Muscle layer of colon (tissue), 2 donors: ENCODE data around the gene PEF1.
"Not testable (repeated sequence)": the region's sequence is repeated elsewhere in the genome, so short reads cannot be mapped to it uniquely, and the experiment has no call there.

ENCODE experiments used
- H3K27ac ChIP-seq: one replicate; pipeline ENCODE4 v1.7.0; 2013; ENCODE audit warnings: low read depth, mild to moderate bottlenecking, low read length, moderate library complexity
- H3K27me3 ChIP-seq, 2 donors: one replicate each; pipeline ENCODE4 v1.7.0; 2013; ENCODE audit warnings: low read length in 2 of 2, mild to moderate bottlenecking in 2 of 2; ENCODE audit not compliant: insufficient read depth in 2 of 2, control insufficient read depth in 1 of 2
- H3K36me3 ChIP-seq: one replicate; pipeline ENCODE4 v1.7.0; 2013; ENCODE audit warnings: mild to moderate bottlenecking, low read length; ENCODE audit not compliant: insufficient read depth
- H3K4me1 ChIP-seq: one replicate; pipeline ENCODE4 v1.7.0; 2013; ENCODE audit warnings: mild to moderate bottlenecking, low read length; ENCODE audit not compliant: insufficient read depth
- H3K4me3 ChIP-seq, 2 donors: one replicate each; pipeline ENCODE4 v1.7.0; 2013; ENCODE audit warnings: low read length in 2 of 2, low read depth in 1 of 2, mild to moderate bottlenecking in 1 of 2, moderate library complexity in 1 of 2
- H3K9ac ChIP-seq: one replicate; pipeline ENCODE4 v1.7.0; 2013; ENCODE audit warnings: low read length
- H3K9me3 ChIP-seq: one replicate; pipeline ENCODE4 v1.7.0; 2013; ENCODE audit warnings: mild to moderate bottlenecking, low read length
- donor health status: abdominal sarcoma.
- donor health status: Adenocarcinoma of cecum.

Gene PEF1

DNA sequence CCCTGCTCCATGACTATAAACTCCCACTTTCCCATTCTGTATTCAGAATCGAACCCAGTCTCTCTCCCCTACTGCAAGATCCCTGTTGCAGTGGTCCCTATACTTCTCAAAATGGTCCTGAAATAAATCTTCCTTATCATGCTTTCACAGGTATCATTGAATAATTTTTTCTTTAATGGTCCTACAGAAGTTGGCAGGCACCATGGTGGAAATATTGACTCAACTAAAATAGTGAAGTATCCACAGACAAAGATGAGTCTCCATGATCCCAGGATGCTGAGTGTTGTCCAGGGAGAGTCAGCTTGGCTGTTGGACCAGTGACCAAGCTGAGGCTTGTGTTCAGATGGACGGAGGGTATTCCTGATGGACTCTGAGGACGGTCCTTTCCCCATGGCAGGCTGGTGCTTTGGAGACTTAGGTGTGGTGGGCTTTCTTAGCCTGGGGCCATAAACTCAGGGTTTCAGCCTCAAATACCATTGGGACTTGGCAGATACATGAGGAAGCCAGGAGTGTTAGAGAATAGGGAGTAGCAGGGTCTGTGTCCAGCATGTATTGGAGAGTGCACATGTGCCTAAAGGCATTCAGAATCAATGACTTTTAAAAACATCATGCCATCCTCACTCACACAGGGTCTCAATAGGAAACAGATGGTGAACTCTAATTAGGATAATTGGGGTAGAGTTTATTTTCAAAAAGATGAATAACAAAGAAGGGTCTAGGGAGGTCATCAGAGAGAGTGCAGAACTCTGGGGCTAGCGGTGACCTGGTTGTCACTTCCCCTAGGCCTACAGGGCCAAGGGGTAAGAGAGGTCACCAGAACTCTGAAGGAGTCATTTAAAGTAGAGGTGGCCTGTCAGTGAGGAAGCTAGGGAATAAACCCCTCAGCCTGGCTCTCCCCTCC lies 48.6 kb downstream of the PEF1 start:
- Histone ChIP-seq H3K9me3 (no peaks in the 10 kb centered on the region), H3K4me1 (peaks cover 16% of the 10 kb centered on the region), H3K27me3 (no peaks in the 10 kb centered on the region), H3K4me3 (no peak overlapping the region), H3K27ac (no peak overlapping the region), H3K36me3 (no peaks in the 10 kb centered on the region), H3K9ac (no peak overlapping the region)

DNA sequence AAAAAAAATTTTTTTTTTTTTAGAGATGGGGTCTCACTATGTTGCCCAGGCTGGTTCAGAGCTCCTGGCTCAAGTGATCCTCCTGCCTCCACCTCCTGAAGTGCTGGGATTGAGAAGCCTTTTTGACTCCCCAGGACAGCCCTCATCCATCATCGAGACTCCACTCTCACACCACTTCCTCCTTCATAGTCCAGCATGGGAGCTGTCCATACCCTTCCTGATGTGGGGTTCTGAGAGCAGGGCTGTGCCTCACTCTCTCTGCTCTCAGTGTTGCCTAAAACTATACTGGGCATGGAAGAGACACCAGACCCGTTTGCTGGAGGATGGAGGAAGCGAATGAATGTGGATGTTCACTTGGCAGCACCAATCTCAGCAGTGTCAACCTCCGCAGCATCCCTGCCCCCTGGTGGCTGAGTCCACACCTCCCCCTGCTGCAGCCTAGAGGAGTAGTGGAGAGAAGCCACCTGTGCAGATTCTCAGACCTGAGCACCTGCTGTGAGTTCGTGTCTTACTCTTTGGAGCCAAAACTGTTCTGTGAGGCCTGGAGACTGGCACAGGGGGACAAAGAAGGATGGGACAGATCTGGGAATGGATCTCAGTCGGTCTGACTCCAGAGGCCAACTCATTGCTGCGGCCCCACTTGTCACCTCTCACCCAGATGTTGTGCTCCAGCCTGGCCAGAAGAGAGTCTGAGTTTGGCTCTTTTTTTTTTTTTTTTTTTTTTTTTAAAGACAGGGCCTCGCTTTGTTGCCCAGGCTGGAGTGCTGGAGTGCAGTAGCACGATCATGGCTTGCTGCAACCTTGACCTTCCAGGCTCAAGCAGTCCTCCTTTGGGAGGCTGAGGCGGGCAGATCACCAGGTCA lies 50.7 kb downstream of the PEF1 start:
- no peaks in the 10 kb centered on the region for H3K36me3 ChIP-seq
- H3K27me3 ChIP-seq: no peaks in the 10 kb centered on the region
- no peaks in the 10 kb centered on the region for H3K9me3 ChIP-seq
- no peak overlapping the region for H3K27ac ChIP-seq
- no peak overlapping the region for H3K9ac ChIP-seq
- H3K4me1 ChIP-seq: peaks cover 16% of the 10 kb centered on the region
- no peak overlapping the region for H3K4me3 ChIP-seq

DNA sequence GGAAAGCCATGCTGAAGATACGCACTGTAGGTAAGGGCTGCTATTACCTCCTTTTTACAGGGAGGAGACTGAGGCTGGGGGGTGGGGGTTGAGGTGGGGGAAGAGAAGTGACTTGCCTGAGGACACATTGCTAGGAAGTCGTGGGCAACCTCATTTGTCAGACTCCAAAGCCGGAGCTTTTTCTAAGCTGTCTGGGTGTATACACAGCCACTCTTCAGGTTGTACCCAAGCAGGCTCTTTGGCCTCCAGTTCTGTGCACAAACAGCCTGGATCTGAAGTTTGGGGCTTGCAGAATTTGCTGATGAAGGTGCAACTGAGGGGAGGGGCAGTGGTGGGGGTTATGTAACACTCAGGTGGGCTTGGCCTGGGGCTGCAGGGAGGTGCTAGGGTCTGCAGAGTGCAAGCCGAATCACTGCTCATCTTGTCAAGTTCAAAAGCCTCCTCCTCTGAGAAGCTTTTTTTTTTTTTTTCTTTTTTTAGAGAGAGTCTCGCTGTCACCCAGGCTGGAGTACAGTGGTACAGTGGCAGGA lies 51.5 kb downstream of the PEF1 start:
- no peaks in the 10 kb centered on the region for H3K36me3 ChIP-seq
- H3K4me1 ChIP-seq: peaks cover 22% of the 10 kb centered on the region
- no peaks in the 10 kb centered on the region for H3K27me3 ChIP-seq
- H3K9me3 ChIP-seq: no peaks in the 10 kb centered on the region
- no peak overlapping the region for H3K9ac ChIP-seq
- no peak overlapping the region for H3K27ac ChIP-seq
- H3K4me3 ChIP-seq: no peak overlapping the region

DNA sequence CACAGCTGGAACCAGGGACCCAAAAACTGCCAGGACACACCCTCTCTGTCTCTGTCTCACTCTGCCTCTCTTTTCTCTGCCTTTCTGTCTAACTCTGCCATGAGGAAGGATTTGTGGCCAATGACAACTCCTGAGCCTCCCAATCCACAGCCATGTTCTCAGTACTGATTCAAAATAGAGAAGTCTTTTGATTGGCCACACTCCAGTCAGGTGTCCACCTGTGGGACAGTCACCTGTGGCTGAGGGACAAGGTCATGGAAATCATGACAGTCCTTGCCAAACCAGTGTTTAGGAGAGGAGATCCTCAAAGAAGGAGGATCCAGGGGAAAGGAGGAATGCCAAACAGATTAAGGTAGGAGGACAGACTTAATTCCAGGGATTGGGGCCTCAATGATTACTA lies 52.5 kb downstream of the PEF1 start:
- Histone ChIP-seq H3K9ac (peak overlapping the region; percentile 10), H3K27ac (peak overlapping the region; percentile 38), H3K36me3 (no peaks in the 10 kb centered on the region), H3K4me1 (peaks cover 32% of the 10 kb centered on the region), H3K9me3 (no peaks in the 10 kb centered on the region), H3K4me3 (no peak overlapping the region), H3K27me3 (no peaks in the 10 kb centered on the region)

DNA sequence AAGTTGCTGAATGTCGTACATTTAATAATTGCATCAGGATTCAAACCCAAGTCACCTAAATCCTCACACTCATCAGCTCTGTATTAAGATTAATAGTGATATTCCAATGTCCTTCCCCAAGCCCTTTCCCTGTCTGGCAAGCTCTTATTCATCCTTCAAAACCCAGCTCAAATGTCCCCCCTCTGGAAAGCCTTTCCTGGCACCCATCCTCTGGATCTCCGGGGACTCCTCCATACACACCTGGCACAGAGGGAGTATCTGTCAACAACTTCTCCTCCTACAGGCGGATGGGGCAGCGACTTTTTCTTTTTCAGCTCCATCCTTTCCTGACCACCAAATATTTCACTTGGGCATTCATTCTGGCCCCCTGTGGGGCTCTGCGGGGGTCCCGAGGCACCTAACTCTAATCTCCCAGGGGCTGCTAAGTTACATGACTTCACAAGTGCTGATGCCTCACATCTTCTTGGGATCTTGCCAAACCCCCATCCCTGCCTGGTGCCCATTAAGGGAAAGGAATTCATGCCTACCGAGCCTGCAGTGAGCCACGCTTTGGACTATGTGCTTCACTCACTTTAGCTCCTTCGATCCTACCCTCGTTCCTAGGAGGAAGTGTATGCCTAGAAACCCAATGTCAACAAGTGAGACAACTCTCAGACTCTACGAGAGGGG lies 53.1 kb downstream of the PEF1 start:
- H3K4me3 ChIP-seq: no peak overlapping the region
- H3K27me3 ChIP-seq: no peaks in the 10 kb centered on the region
- peaks cover 37% of the 10 kb centered on the region for H3K4me1 ChIP-seq
- peak overlapping the region; percentile 41 for H3K27ac ChIP-seq
- no peaks in the 10 kb centered on the region for H3K9me3 ChIP-seq
- peak overlapping the region; percentile 10 for H3K9ac ChIP-seq
- no peaks in the 10 kb centered on the region for H3K36me3 ChIP-seq

DNA sequence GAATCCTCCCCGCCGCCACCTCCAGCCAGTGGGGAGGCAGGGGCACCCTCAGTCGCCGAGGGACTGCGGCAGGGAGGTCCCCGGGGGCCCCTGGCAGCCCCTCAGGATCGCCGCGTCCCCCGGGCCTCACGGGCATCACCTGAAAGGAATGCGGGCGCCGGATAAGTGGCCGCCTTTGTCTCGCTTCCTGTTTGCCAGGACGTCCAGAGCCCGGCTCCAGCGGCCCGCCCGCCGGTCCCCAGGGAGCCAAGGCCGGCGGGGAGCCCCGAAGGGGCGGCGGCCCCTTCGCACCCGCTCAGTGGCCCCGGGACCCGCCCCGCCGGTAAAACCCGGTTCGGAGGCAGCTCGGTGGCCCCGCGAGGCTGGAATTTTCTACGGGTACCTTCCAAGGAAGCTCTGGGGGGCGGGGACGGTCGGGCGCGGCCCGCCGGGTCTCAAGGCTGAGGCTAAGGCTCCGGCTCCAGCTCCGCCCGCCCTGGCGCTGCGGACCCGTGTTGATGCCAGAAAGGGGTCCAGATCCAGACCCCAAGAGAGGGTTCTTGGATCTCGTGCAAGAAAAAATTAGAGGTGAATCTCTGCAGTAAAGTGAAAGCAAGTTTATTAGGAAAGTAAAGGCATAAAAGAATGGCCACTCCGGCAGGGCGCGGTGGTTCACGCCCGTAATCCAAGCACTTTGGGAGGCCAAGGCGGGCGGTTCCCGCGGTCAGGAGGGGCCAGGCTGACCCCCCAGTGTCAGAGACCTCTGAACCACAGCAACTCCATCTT lies 55.7 kb downstream of the PEF1 start:
- H3K9ac ChIP-seq: peak overlapping the region; percentile 59
- peaks cover 51% of the 10 kb centered on the region for H3K4me1 ChIP-seq
- no peaks in the 10 kb centered on the region for H3K9me3 ChIP-seq
- H3K27me3 ChIP-seq: no peaks in the 10 kb centered on the region
- H3K36me3 ChIP-seq: peaks cover 14% of the 10 kb centered on the region
- peak overlapping the region; percentile 45 to 49 for H3K4me3 ChIP-seq
- peak overlapping the region; percentile 89 for H3K27ac ChIP-seq

DNA sequence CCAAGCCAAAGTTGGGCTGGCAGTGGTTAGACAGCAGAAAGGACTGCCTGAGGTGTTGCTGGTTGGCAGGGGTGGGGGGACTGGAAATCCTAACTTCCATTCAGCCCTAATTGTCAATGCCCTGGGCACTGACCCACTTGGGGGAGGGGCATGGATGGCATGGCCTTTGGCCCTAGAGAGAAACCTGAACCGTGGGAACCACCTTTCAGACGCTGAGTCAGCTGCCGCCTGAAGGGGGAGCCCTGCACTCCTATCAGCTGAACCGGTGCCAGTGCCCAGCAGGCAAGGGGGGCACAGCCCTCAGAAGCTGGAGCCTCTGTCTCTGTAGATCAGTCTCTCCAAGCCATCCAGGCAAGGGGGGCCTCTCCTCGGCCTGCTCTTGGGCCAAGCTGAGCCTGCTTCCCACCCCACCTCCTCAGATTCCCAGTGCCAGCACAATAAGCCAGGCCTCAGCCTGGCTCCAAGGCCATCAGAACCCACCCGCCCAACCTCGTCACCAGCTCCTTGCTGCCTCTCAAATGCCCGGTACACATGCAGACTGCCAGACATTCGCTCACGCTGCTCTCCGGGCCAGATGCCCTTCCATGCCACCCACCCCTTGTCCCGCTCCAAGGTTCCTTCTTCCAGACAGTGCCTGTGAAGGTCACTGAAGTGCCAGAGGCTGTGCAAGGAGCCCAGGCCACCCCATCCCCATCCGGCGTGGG lies 56.8 kb downstream of the PEF1 start:
- no peaks in the 10 kb centered on the region for H3K9me3 ChIP-seq
- H3K36me3 ChIP-seq: peaks cover 24% of the 10 kb centered on the region
- H3K27ac ChIP-seq: peak overlapping the region; percentile 89
- H3K27me3 ChIP-seq: no peaks in the 10 kb centered on the region
- peaks cover 59% of the 10 kb centered on the region for H3K4me1 ChIP-seq
- peak overlapping the region in 1 of 2 donors; percentile 49 for H3K4me3 ChIP-seq
- H3K9ac ChIP-seq: peak overlapping the region; percentile 59

DNA sequence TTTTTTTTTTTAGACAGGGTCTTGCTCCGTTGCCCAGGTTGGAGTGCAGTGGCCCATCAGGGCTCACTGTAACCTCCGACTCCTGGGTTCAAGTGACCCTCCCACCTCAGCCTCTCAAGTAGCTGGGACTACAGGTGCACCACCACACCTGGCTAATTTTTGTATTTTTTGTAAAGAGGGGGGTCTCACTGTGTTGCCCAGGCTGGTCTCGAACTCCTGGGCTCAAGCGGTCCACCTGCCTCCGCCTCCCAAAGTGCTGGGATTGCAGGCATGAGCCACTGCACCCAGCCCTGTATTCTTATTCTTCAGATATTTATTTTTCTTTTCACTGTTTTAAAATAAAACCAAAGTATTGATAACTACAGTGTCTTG lies 57.4 kb downstream of the PEF1 start:
- Histone ChIP-seq H3K9ac (peak overlapping the region; percentile 41), H3K36me3 (peaks cover 26% of the 10 kb centered on the region), H3K27ac (peak overlapping the region; percentile 89), H3K4me1 (peaks cover 62% of the 10 kb centered on the region)
- H3K4me3 ChIP-seq, H3K27me3 ChIP-seq, H3K9me3 ChIP-seq: not testable (repeated sequence)

DNA sequence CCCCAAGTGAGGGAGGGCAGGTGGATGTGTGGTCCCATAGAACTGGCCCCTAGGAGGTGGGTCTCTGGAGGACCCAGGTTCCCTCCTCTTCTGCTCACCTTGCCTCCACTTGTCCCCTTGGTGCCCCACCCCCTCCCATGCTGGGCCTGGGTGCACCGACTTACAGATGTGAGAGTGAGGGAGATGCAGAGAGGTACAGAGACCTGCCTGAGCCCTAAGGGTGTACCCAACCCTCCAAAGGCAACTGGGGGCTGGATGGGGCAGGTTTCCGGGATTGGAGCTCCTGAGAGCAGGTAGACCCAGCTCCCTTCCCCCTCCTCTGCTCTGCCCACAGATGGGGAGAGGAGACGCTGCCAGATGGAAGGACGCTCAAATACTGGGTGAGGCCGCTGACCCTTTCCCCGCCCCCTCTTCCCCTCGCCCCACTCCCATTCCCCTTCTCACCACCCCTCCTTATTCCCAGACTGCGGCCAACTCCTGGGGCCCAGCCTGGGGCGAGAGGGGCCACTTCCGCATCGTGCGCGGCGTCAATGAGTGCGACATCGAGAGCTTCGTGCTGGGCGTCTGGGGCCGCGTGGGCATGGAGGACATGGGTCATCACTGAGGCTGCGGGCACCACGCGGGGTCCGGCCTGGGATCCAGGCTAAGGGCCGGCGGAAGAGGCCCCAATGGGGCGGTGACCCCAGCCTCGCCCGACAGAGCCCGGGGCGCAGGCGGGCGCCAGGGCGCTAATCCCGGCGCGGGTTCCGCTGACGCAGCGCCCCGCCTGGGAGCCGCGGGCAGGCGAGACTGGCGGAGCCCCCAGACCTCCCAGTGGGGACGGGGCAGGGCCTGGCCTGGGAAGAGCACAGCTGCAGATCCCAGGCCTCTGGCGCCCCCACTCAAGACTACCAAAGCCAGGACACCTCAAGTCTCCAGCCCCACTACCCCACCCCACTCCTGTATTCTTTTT lies 58.0 kb downstream of the PEF1 start:
- H3K9ac ChIP-seq: no peak overlapping the region
- H3K9me3 ChIP-seq: no peaks in the 10 kb centered on the region
- H3K27me3 ChIP-seq: no peaks in the 10 kb centered on the region
- peaks cover 26% of the 10 kb centered on the region for H3K36me3 ChIP-seq
- peaks cover 62% of the 10 kb centered on the region for H3K4me1 ChIP-seq
- H3K4me3 ChIP-seq: no peak overlapping the region
- H3K27ac ChIP-seq: peak overlapping the region; percentile 89
